ENCODE data around the gene KCNJ4. TPM values are rescaled to one million over a fixed set of nuclear protein-coding genes. Genes with fewer than 3 reads are reported as not detected.

The KCNJ4 gene
- total RNA-seq, 2 experiments from 2014 or later, result not detected

GRCh38 chr22:38437416-38437815 lies 17.6 kb downstream of the KCNJ4 start:
- CTCF ChIA-PET (ENCODE audit: unreplicated experiment), result interaction anchor here (0.7 kb wide), 1 partner anchor 14 kb away, joined by 3 read pairs; no protein-coding TSS in a partner anchor
- no TSS peak for BruUV-seq (replicated peaks)

GRCh38 chr22:38436629-38437395 lies 18.2 kb downstream of the KCNJ4 start:
- Histone ChIP-seq H3K27ac (ENCODE audit: low read depth, low read length, poor library complexity, severe bottlenecking) (no peak overlapping the region), H3K4me1 (ENCODE audit: insufficient read depth, low read length, poor library complexity, severe bottlenecking) (no peaks in the 10 kb centered on the region), H3K9me2 (ENCODE audit: insufficient read depth, low read length) (no peaks in the 10 kb centered on the region), H2AFZ (ENCODE audit: low read length) (no peak overlapping the region), H3K79me2 (ENCODE audit: insufficient read depth, low read depth, low read length) (no peaks in the 10 kb centered on the region), H3K4me2 (ENCODE audit: low read length) (no peak overlapping the region), H3K36me3 (ENCODE audit: insufficient read depth, low read length) (no peaks in the 10 kb centered on the region), H4K20me1 (ENCODE audit: insufficient read depth, low read length) (no peaks in the 10 kb centered on the region), H3K4me3 (ENCODE audit: low read depth, low read length, poor library complexity, severe bottlenecking) (no peak overlapping the region), H3K9me3 (ENCODE audit: low read length) (no peaks in the 10 kb centered on the region)
- ChIA-PET POLR2A (interaction anchor here (0.5 kb wide), 1 partner anchor 105 kb away, joined by 3 read pairs; no protein-coding TSS in a partner anchor), CTCF (ENCODE audit: unreplicated experiment) (interaction anchor here (0.6 kb wide), 1 partner anchor 135 kb away, joined by 3 read pairs; no protein-coding TSS in a partner anchor)
- BruUV-seq (replicated peaks), result no TSS peak
- DNase-seq (ENCODE audit: low spot score), result no peak
- TF ChIP-seq CTCF (conservative IDR thresholded peaks at IDR 0.05; ENCODE audit: low read length), result no peak
- TF ChIP-seq EZH2phosphoT487 (IDR thresholded peaks at IDR 0.05; ENCODE audit: borderline replicate concordance, low read depth, low read length), result no peak
- intact Hi-C loops (cut with micrococcal nuclease; ENCODE audit: unreplicated experiment), result no loop called here

More at GRCh38 chr22:38437416-38437815, 17.6 kb downstream of the KCNJ4 start:
- DNase-seq (ENCODE audit: low spot score), result no peak
- intact Hi-C loops (cut with micrococcal nuclease; ENCODE audit: unreplicated experiment), result no loop called here
- Histone ChIP-seq H3K4me2 (ENCODE audit: low read length) (no peak overlapping the region), H3K9me3 (ENCODE audit: low read length) (no peaks in the 10 kb centered on the region), H3K9me2 (ENCODE audit: insufficient read depth, low read length) (no peaks in the 10 kb centered on the region), H3K79me2 (ENCODE audit: insufficient read depth, low read depth, low read length) (no peaks in the 10 kb centered on the region), H4K20me1 (ENCODE audit: insufficient read depth, low read length) (no peaks in the 10 kb centered on the region), H3K27ac (ENCODE audit: low read depth, low read length, poor library complexity, severe bottlenecking) (no peak overlapping the region), H3K4me3 (ENCODE audit: low read depth, low read length, poor library complexity, severe bottlenecking) (no peak overlapping the region), H2AFZ (ENCODE audit: low read length) (no peak overlapping the region), H3K36me3 (ENCODE audit: insufficient read depth, low read length) (no peaks in the 10 kb centered on the region), H3K4me1 (ENCODE audit: insufficient read depth, low read length, poor library complexity, severe bottlenecking) (no peaks in the 10 kb centered on the region)
- no peak for TF ChIP-seq CTCF (conservative IDR thresholded peaks at IDR 0.05; ENCODE audit: low read length)
- TF ChIP-seq EZH2phosphoT487 (IDR thresholded peaks at IDR 0.05; ENCODE audit: borderline replicate concordance, low read depth, low read length), result no peak
- POLR2A ChIA-PET, result no interaction called here

- no peaks in the 10 kb centered on the region for H3K4me1 ChIP-seq (ENCODE audit: insufficient read depth, low read length, poor library complexity, severe bottlenecking)
- ChIA-PET POLR2A (interaction anchor here (0.5 kb wide), 1 partner anchor 106 kb away, joined by 3 read pairs; no protein-coding TSS in a partner anchor), CTCF (ENCODE audit: unreplicated experiment) (interaction anchor here (0.6 kb wide), 1 partner anchor 136 kb away, joined by 3 read pairs; no protein-coding TSS in a partner anchor)
- no peak overlapping the region for H3K4me3 ChIP-seq (ENCODE audit: low read depth, low read length, poor library complexity, severe bottlenecking)
- no peaks in the 10 kb centered on the region for H3K9me3 ChIP-seq (ENCODE audit: low read length)
- no peak for TF ChIP-seq CTCF (conservative IDR thresholded peaks at IDR 0.05; ENCODE audit: low read length)
- no peak for TF ChIP-seq EZH2phosphoT487 (IDR thresholded peaks at IDR 0.05; ENCODE audit: borderline replicate concordance, low read depth, low read length)
- H4K20me1 ChIP-seq (ENCODE audit: insufficient read depth, low read length), result no peaks in the 10 kb centered on the region
- no peaks in the 10 kb centered on the region for H3K79me2 ChIP-seq (ENCODE audit: insufficient read depth, low read depth, low read length)
- H3K4me2 ChIP-seq (ENCODE audit: low read length), result no peak overlapping the region
- no peaks in the 10 kb centered on the region for H3K9me2 ChIP-seq (ENCODE audit: insufficient read depth, low read length)
- H3K27ac ChIP-seq (ENCODE audit: low read depth, low read length, poor library complexity, severe bottlenecking), result no peak overlapping the region
- H2AFZ ChIP-seq (ENCODE audit: low read length), result no peak overlapping the region
- no TSS peak for BruUV-seq (replicated peaks)
- H3K36me3 ChIP-seq (ENCODE audit: insufficient read depth, low read length), result no peaks in the 10 kb centered on the region
- DNase-seq (ENCODE audit: low spot score), result no peak
- intact Hi-C loops (cut with micrococcal nuclease; ENCODE audit: unreplicated experiment), result no loop called here
These were observed 19.0 kb downstream of the KCNJ4 start for GRCh38 chr22:38435965-38436364.

All from OCI-LY7 (cell line).